ENCODE data around the gene DGKI. TPM values are rescaled to one million over a fixed set of nuclear protein-coding genes. Genes with fewer than 3 reads are reported as not detected.
"Not testable (repeated sequence)": the region's sequence is repeated elsewhere in the genome, so short reads cannot be mapped to it uniquely, and the experiment has no call there.

DGKI gene
- total RNA-seq, 1 donor from 2014 or later = 1.3 TPM

DNA sequence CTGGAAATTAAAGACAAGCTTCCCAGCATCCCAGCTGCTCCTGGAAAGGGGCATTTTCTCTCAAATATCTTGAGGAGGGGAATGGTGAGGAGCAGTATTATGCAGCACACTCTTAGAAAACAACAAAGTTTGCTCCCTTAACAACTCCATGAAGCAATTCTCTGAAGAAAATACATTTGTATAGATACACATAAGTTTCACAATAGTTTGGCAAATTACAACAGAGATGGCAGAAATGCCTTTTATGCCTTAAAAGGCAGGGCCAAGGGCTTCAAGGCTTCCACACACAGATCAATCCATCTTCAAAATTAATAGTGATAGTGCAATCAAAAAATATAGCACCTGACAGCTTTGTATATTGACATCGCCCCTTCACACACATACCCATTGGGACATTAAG is 12.2 kb downstream of the DGKI start:
- Histone ChIP-seq H3K27me3 (ENCODE audit: low read depth) (no peaks in the 10 kb centered on the region), H3K4me1 (peaks cover 6% of the 10 kb centered on the region), H3K9me3 (replicated peaks) (peaks cover 24% of the 10 kb centered on the region), H3K36me3 (no peaks in the 10 kb centered on the region), H3K27ac (replicated peaks) (no peak overlapping the region), H3K4me3 (no peak overlapping the region)
- no peak for DNase-seq
- TF ChIP-seq, protein P1, sequence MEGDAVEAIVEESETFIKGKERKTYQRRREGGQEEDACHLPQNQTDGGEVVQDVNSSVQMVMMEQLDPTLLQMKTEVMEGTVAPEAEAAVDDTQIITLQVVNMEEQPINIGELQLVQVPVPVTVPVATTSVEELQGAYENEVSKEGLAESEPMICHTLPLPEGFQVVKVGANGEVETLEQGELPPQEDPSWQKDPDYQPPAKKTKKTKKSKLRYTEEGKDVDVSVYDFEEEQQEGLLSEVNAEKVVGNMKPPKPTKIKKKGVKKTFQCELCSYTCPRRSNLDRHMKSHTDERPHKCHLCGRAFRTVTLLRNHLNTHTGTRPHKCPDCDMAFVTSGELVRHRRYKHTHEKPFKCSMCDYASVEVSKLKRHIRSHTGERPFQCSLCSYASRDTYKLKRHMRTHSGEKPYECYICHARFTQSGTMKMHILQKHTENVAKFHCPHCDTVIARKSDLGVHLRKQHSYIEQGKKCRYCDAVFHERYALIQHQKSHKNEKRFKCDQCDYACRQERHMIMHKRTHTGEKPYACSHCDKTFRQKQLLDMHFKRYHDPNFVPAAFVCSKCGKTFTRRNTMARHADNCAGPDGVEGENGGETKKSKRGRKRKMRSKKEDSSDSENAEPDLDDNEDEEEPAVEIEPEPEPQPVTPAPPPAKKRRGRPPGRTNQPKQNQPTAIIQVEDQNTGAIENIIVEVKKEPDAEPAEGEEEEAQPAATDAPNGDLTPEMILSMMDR (IDR thresholded peaks at IDR 0.05; ENCODE audit: borderline replicate concordance) = no peak
- intact Hi-C loops (cut with micrococcal nuclease) = no loop called here

DNA sequence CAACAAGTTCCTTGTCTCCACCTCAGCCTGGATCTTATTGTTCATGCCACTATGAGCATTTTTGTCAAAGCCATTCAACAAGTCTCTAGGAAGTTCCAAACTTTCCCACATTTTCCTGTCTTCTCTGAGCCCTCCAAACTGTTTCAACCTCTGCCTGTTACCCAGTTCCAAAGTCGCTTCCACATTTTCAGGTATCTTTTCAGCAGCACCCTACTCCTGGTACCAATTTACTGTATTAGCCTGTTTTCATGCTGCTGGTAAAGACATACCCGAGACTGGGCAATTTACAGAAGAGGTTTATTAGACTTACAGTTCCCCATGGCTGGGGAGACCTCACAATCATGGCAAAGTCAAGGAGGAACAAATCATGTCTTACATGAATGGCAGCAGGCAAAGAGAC is 13.8 kb downstream of the DGKI start:
- H3K27me3 ChIP-seq (ENCODE audit: low read depth); DNase-seq; intact Hi-C loops (cut with micrococcal nuclease); H3K4me3 ChIP-seq; H3K36me3 ChIP-seq; H3K27ac ChIP-seq (replicated peaks): not testable (repeated sequence)
- peaks cover 20% of the 10 kb centered on the region for H3K4me1 ChIP-seq
- peaks cover 24% of the 10 kb centered on the region for H3K9me3 ChIP-seq (replicated peaks)

- Histone ChIP-seq H3K27me3 (ENCODE audit: low read depth) (no peaks in the 10 kb centered on the region), H3K36me3 (no peaks in the 10 kb centered on the region), H3K27ac (replicated peaks) (no peak overlapping the region), H3K4me3 (no peak overlapping the region), H3K9me3 (replicated peaks) (peaks cover 24% of the 10 kb centered on the region), H3K4me1 (peaks cover 20% of the 10 kb centered on the region)
- TF ChIP-seq, protein P1 (IDR thresholded peaks at IDR 0.05; ENCODE audit: borderline replicate concordance) = no peak
- no peak for DNase-seq
- intact Hi-C loops (cut with micrococcal nuclease) = no loop called here
These were observed 14.4 kb downstream of the DGKI start for GRCh38 chr7:137832382-137832781.

GRCh38 chr7:137831555-137831954 is 15.2 kb downstream of the DGKI start:
- Histone ChIP-seq H3K9me3 (replicated peaks) (peaks cover 24% of the 10 kb centered on the region), H3K4me1 (peaks cover 20% of the 10 kb centered on the region)
- H3K27ac ChIP-seq (replicated peaks); intact Hi-C loops (cut with micrococcal nuclease); H3K4me3 ChIP-seq; H3K27me3 ChIP-seq (ENCODE audit: low read depth); DNase-seq; H3K36me3 ChIP-seq: not testable (repeated sequence)

DNA sequence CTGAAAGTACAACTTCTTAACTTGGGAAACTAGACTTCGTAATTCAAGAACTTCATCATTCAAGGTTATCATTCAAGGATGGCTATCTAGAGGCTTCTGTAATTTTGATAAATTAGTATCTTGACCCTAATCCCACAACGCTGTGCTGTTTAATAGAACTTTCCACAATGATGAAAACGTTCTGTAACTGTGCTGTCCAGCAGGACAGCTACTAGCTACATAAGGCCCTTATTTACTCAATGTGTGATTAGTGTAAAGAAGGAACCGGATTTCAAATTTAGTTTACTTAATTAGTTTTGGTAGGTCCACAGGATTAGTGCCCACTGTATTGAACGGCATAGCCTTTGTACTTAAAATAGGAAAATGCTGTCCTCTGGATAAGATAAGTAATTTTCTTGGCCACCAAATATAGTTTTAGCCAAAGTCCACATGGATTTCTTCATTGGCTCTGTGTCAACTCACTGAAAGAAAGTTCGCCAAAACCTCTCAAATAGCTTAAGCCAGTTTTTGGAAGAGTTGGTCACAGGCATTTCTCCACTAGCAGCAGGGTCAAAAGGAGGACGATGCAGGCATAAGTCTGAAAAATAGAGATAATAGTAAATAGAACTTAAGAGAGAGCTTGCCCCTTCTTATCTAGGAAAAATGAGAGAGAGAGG is 17.3 kb downstream of the DGKI start:
- H3K27me3 ChIP-seq (ENCODE audit: low read depth) = no peaks in the 10 kb centered on the region
- no peak overlapping the region for H3K4me3 ChIP-seq
- no peak overlapping the region for H3K27ac ChIP-seq (replicated peaks)
- H3K4me1 ChIP-seq = peaks cover 20% of the 10 kb centered on the region
- no peak for DNase-seq
- TF ChIP-seq, protein P1 (IDR thresholded peaks at IDR 0.05; ENCODE audit: borderline replicate concordance) = no peak
- peaks cover 24% of the 10 kb centered on the region for H3K9me3 ChIP-seq (replicated peaks)
- intact Hi-C loops (cut with micrococcal nuclease) = no loop called here
- H3K36me3 ChIP-seq = no peaks in the 10 kb centered on the region

- intact Hi-C loops (cut with micrococcal nuclease) = no loop called here
- no peak overlapping the region for H3K4me3 ChIP-seq
- H3K36me3 ChIP-seq = no peaks in the 10 kb centered on the region
- DNase-seq = no peak
- TF ChIP-seq, protein P1 (IDR thresholded peaks at IDR 0.05; ENCODE audit: borderline replicate concordance) = no peak
- H3K27ac ChIP-seq (replicated peaks) = no peak overlapping the region
- H3K9me3 ChIP-seq (replicated peaks) = peaks cover 19% of the 10 kb centered on the region
- H3K4me1 ChIP-seq = peaks cover 20% of the 10 kb centered on the region
- H3K27me3 ChIP-seq (ENCODE audit: low read depth) = no peaks in the 10 kb centered on the region
These were observed 18.3 kb downstream of the DGKI start for GRCh38 chr7:137828456-137828855.

Measured in left ventricle myocardium inferior (tissue), 1 donor.